MCF 10A (cell line): ENCODE data around the gene VSTM4. TPM values are rescaled to one million over a fixed set of nuclear protein-coding genes. Genes with fewer than 3 reads are reported as not detected.

Source experiments
- BruUV-seq: library from RNA; stranded (reverse); fragments of 400-500 nt; replicated peaks from 2 replicates; lab custom pipeline; 2021; lab: Mats Ljungman, UMichigan
- CTCF ChIA-PET: fragments of 300-600 bp; sonication (Branson Sonifier 250); formaldehyde crosslinking; extraction: SDS; loops from one replicate; lab custom pipeline; 2021; ENCODE audit warnings: antibody characterized with exemption, inconsistent platforms; lab: Yijun Ruan, JAX
- POLR2A ChIA-PET: fragments of 300-600, 350-650 bp; sonication (Branson Sonifier 250); formaldehyde crosslinking; extraction: SDS; loops from one replicate; lab custom pipeline; 2020; ENCODE audit warnings: antibody characterized with exemption, inconsistent platforms; lab: Yijun Ruan, JAX
- DNase-seq: peaks from one replicate; pipeline ENCODE4 v3.0.0-alpha.2; 2018; ENCODE audit not compliant: unreplicated experiment
- H3K27ac Mint-ChIP-seq: one replicate; pipeline ENCODE4 v1.8.0; 2022; ENCODE audit warnings: mild to moderate bottlenecking, low read depth, mixed read lengths; ENCODE audit not compliant: unreplicated experiment
- H3K27me3 Mint-ChIP-seq: one replicate; pipeline ENCODE4 v1.8.0; 2022; ENCODE audit warnings: mixed read lengths; ENCODE audit not compliant: insufficient read depth, unreplicated experiment
- H3K36me3 Mint-ChIP-seq: one replicate; pipeline ENCODE4 v1.8.0; 2022; ENCODE audit warnings: mild to moderate bottlenecking, moderate library complexity, mixed read lengths; ENCODE audit not compliant: insufficient read depth, unreplicated experiment
- H3K4me1 Mint-ChIP-seq: one replicate; pipeline ENCODE4 v1.8.0; 2022; ENCODE audit warnings: mixed read lengths; ENCODE audit not compliant: insufficient read depth, unreplicated experiment
- H3K4me3 Mint-ChIP-seq: one replicate; pipeline ENCODE4 v1.8.0; 2022; ENCODE audit warnings: mild to moderate bottlenecking, moderate library complexity, mixed read lengths; ENCODE audit not compliant: unreplicated experiment
- H3K9me3 Mint-ChIP-seq: one replicate; pipeline ENCODE4 v1.8.0; 2022; ENCODE audit warnings: mixed read lengths; ENCODE audit not compliant: unreplicated experiment
- intact Hi-C: fragments of 100-400 bp; cut with micrococcal nuclease; formaldehyde crosslinking; loops from 2 replicates; pipeline ENCODE4 v1.14.1; 2022
- total RNA-seq: library from RNA; stranded (reverse); gene quantifications from 2 replicates; pipeline ENCODE4 v1.2.3, GENCODE V29; 2022
- TF ChIP-seq, protein P1 (sequence below): fragments of 200-600 bp; IDR thresholded peaks from one replicate; pipeline ENCODE4 v1.8.0; 2022; ENCODE audit warnings: antibody characterized with exemption, mild to moderate bottlenecking; ENCODE audit not compliant: unreplicated experiment

VSTM4 gene
- total RNA-seq, 1 experiment from 2014 or later = not detected

DNA sequence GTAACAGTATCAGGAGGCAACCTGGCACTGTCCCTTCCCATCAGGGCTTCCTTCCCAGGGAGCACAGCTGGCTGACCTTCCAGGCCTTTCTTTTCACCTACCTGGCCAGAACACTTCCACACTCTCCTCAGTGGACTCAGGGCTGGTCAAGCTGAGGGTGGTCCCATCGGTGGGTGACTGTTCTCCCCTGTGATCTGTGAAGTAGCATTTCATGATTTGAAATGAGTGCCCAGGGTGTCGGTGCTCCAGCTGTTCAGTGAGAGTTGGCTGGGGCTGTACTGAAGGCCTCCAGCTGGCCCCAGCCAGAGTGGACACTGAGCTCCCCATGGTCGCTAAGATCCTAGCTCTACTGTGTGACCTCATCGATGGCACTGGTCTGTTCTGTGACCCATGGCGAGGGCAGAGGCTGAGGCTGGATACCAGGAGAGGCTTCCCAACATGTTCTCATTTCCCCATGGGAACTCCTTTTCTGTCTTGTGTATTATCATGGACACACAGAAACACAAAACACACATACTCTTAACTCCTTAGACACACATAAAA, 18.5 kb upstream of the VSTM4 start, which contains the start of gene FAM170B:
TSS of gene FAM170B (minus strand) at position 316 of the 543 bp plus-strand sequence. CDS start at position 213, 103 bp downstream.
- Mint-ChIP-seq H3K4me1 (no peaks in the 10 kb centered on the region), H3K36me3 (no peaks in the 10 kb centered on the region), H3K9me3 (no peaks in the 10 kb centered on the region), H3K27me3 (peaks cover 35% of the 10 kb centered on the region), H3K4me3 (no peak within 1 kb of the TSS), H3K27ac (no peak within 1 kb of the TSS)
- no peak for DNase-seq
- intact Hi-C loops = loop anchor here (5.0 kb wide), 1 partner anchor 91 kb away; no protein-coding TSS in a partner anchor
- no TSS peak for BruUV-seq
- TF ChIP-seq, protein P1, sequence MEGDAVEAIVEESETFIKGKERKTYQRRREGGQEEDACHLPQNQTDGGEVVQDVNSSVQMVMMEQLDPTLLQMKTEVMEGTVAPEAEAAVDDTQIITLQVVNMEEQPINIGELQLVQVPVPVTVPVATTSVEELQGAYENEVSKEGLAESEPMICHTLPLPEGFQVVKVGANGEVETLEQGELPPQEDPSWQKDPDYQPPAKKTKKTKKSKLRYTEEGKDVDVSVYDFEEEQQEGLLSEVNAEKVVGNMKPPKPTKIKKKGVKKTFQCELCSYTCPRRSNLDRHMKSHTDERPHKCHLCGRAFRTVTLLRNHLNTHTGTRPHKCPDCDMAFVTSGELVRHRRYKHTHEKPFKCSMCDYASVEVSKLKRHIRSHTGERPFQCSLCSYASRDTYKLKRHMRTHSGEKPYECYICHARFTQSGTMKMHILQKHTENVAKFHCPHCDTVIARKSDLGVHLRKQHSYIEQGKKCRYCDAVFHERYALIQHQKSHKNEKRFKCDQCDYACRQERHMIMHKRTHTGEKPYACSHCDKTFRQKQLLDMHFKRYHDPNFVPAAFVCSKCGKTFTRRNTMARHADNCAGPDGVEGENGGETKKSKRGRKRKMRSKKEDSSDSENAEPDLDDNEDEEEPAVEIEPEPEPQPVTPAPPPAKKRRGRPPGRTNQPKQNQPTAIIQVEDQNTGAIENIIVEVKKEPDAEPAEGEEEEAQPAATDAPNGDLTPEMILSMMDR = no peak
- CTCF ChIA-PET = interaction anchor here (1.0 kb wide), 1 partner anchor 22 kb away, joined by 3 read pairs; no protein-coding TSS in a partner anchor
- POLR2A ChIA-PET = no interaction called here

DNA sequence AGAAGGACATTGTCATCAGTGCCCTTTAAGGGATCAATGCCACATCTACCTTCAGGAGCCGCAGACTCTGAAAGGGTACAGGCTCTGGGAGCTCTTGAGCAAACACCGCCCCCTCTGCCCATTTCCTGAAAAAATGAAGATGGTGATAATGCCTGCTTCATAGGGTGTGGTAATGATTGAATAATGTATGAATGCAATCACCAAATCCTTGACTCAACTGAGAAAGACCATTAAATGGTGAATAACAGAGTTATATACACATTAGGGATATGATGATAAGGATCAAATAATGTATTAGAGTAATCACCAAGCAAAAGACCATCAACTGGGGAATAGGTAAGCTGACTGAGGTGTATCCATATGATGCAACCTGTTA, 17.0 kb upstream of the VSTM4 start:
- CTCF ChIA-PET = no interaction called here
- H3K36me3 Mint-ChIP-seq = no peaks in the 10 kb centered on the region

DNA sequence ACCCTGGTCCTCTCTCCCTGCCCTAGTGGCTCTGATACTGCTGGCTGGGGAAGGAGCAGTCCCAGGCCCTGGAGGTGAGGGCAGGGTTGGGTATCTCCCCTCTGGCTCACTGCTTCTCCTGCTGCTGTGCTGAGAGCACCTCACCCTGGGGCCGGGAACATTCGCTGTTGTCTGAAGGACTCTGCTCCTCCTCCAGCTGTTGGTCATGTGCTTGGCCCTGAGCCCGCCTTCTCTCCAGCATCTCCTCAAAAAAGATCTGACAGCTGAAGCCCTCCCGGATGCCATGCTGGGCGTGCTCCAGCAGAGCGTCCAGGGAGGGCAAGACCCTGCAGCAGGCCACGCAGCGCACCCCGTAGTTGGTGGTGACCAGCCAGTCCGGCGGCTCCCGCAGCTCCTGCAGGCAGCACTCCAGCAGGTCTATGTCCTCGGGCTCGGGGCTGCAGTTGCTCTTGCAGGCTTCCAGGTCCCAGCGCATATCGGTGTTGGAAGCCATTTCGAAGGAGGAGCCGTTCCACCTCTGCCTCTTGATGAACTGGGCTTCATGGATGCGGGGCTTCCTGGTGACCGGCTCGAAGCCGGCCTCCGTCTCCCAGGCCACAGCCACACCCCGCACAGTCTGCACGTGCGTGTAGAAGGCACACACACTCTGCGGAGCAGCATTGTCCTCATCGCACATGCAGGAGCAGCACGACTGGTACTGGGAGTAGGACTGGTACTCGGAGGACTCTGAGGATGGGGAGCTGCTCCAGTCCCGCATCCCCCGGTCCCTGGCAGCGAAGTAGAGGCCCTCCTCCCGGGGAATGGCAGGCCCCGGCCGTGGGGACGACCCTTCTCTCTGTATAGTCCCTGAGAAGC, 16.4 kb upstream of the VSTM4 start:
- no peaks in the 10 kb centered on the region for H3K9me3 Mint-ChIP-seq
- intact Hi-C loops = loop anchor here (5.0 kb wide), 1 partner anchor 89 kb away; no protein-coding TSS in a partner anchor
- no peak overlapping the region for H3K4me3 Mint-ChIP-seq
- POLR2A ChIA-PET = no interaction called here
- no peaks in the 10 kb centered on the region for H3K36me3 Mint-ChIP-seq
- H3K27me3 Mint-ChIP-seq = peaks cover 45% of the 10 kb centered on the region
- H3K27ac Mint-ChIP-seq = no peak overlapping the region
- DNase-seq = no peak
- BruUV-seq = no TSS peak
- CTCF ChIA-PET = no interaction called here
- H3K4me1 Mint-ChIP-seq = no peaks in the 10 kb centered on the region
- TF ChIP-seq, protein P1 = no peak

More for the DNA sequence above, 17.0 kb upstream of the VSTM4 start:
- Mint-ChIP-seq H3K4me3 (no peak overlapping the region), H3K27ac (no peak overlapping the region), H3K27me3 (peaks cover 45% of the 10 kb centered on the region), H3K9me3 (no peaks in the 10 kb centered on the region), H3K4me1 (no peaks in the 10 kb centered on the region)
- no peak for DNase-seq
- no TSS peak for BruUV-seq
- TF ChIP-seq, protein P1 = no peak
- POLR2A ChIA-PET = no interaction called here
- intact Hi-C loops = loop anchor here (5.0 kb wide), 1 partner anchor 90 kb away; no protein-coding TSS in a partner anchor

DNA sequence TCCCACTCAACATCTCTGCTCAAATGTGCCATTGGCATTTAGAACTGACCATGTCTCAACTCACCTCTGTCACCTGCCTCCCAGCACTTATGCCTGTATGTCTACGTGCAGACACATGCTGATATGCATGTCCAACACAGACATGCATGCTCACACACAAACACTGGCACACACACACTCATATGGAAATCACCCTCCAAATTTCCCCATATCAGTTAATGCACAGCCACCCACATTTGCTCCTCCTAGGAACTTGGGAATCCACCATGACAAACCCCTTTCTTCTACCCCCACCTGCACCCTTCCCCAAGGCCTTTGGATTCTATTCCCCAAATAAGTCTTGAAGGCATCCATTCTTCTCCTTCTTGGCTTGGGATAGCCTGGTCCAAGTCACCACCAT, 14.1 kb upstream of the VSTM4 start:
- Mint-ChIP-seq H3K9me3 (no peaks in the 10 kb centered on the region), H3K4me3 (no peak overlapping the region), H3K27ac (no peak overlapping the region), H3K4me1 (no peaks in the 10 kb centered on the region), H3K36me3 (no peaks in the 10 kb centered on the region), H3K27me3 (peaks cover 23% of the 10 kb centered on the region)
- TF ChIP-seq, protein P1 = no peak
- intact Hi-C loops = no loop called here
- no peak for DNase-seq
- ChIA-PET POLR2A (no interaction called here), CTCF (no interaction called here)
- no TSS peak for BruUV-seq
